Vagina (tissue), 2 donors: ENCODE results near the gene CALB2. TPM values are rescaled to one million over a fixed set of nuclear protein-coding genes. Genes with fewer than 3 reads are reported as not detected.

Experiments used
- DNase-seq, 2 donors: peaks; one replicate each; pipeline ENCODE4 v3.0.0-alpha.2; 2017; ENCODE audit errors: extremely low spot score in 2 of 2
- H3K27ac ChIP-seq: fragments of 200-600 bp; sonication (generic); one replicate; pipeline ENCODE4 v1.5.1; 2019
- H3K27me3 ChIP-seq: fragments of 200-600 bp; sonication (generic); one replicate; pipeline ENCODE4 v1.5.1; 2019
- H3K36me3 ChIP-seq, 2 donors: fragments of 200-600 bp; sonication (generic); one replicate each; pipeline ENCODE4 v1.5.1; 2017 to 2019
- H3K4me1 ChIP-seq: fragments of 200-600 bp; sonication (generic); one replicate; pipeline ENCODE4 v1.5.1; 2019
- H3K4me3 ChIP-seq, 2 donors: fragments of 200-600 bp; sonication (generic); 1 replicate in 1 of 2; 2 replicates in 1 of 2; pipeline ENCODE4 v1.5.1; 2016 to 2019
- H3K9me3 ChIP-seq: fragments of 200-600 bp; sonication (generic); one replicate; pipeline ENCODE4 v1.5.1; 2019
- CTCF ChIP-seq, 3 experiments: fragments of 450-650 bp in 2 of 3; fragments of 200-600 bp in 1 of 3; sonication (generic) in 1 of 3; IDR thresholded peaks; one replicate each; pipeline ENCODE4 v1.5.1; 2017 to 2019; ENCODE audit warnings: antibody characterized with exemption in 3 of 3, mild to moderate bottlenecking in 2 of 3, moderate library complexity in 2 of 3
- POLR2A ChIP-seq, 2 donors: fragments of 450-650 bp; IDR thresholded peaks; one replicate each; pipeline ENCODE4 v1.6.1; 2017; ENCODE audit warnings: antibody characterized with exemption in 2 of 2, mild to moderate bottlenecking in 2 of 2, moderate library complexity in 2 of 2
- POLR2AphosphoS5 ChIP-seq, 2 donors: sonication (generic); formaldehyde crosslinking; IDR thresholded peaks; one replicate each; pipeline ENCODE4 v1.9.0; 2017; ENCODE audit warnings: antibody characterized with exemption in 2 of 2, mild to moderate bottlenecking in 2 of 2, low read depth in 1 of 2; ENCODE audit not compliant: insufficient read depth in 1 of 2
- intact Hi-C: fragments of 100-400 bp; cut with DNase I; formaldehyde crosslinking; loops from one replicate; pipeline ENCODE4 v1.15.1; 2023
- total RNA-seq: library from RNA; depleted of rRNA; stranded (reverse); fragments of >200 nt; gene quantifications from one replicate; pipeline ENCODE4 v1.2.3, GENCODE V29; 2016

CALB2 gene
- total RNA-seq, 1 donor from 2014 or later, result 3.9 TPM

DNA sequence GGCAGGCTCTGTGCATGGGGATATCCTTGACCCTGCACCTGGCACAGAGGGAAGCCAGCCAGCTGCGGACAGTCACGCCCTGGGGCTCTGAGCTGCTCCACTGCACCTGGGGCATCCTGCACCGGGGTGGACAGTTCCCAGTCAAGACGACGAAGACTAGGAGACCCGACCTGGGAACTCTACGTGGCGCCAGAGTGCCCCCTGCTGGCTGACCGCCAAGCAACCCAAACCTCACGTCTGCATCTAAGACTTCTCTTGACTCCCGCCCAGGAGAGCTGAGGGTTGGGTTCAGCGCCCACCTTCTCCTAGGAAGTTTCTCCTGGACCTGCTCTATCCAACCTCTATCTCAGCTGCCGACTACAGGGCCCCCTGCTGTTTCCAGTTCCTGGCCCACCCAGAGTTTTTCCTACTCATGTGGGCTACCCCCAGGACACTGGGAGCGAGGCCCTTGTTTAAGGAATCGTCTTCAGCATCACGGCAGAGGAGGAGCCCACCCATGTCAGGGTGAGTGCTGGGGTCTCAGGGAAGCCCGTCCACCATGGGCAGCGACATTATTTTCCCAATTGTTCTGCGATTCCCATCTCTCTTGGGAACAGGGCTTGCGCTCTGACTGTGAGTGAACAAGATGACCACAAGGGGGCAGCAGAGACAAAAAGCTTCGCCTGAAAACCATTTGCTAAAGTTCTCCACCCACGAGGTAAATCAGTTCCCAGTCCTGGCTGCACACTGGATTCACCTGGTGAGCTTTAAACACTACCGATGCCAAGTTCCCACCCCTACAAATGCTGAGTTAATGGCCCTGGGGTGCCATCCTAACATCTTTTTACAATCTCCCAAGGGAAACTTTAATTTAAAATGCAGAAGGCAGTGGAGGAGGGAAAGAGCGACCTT is 54.0 kb downstream of the CALB2 start:
- no peak overlapping the region for H3K4me3 ChIP-seq
- no peak overlapping the region for H3K27ac ChIP-seq
- H3K36me3 ChIP-seq, result no peaks in the 10 kb centered on the region
- H3K9me3 ChIP-seq, result no peaks in the 10 kb centered on the region
- H3K27me3 ChIP-seq, result no peaks in the 10 kb centered on the region
- peaks cover 8% of the 10 kb centered on the region for H3K4me1 ChIP-seq
- TF ChIP-seq POLR2AphosphoS5 (IDR thresholded peaks at IDR 0.05; ENCODE audit: insufficient read depth in 1 of 2, low read depth in 1 of 2), result no peak
- no peak for TF ChIP-seq POLR2A (IDR thresholded peaks at IDR 0.05)
- TF ChIP-seq CTCF (IDR thresholded peaks at IDR 0.05), result peak; percentile 65 to 84 (median 79)
- no peak for DNase-seq
- intact Hi-C loops, result loop anchor here (2.0 kb wide), 1 partner anchor 86 kb away; no protein-coding TSS in a partner anchor

DNA sequence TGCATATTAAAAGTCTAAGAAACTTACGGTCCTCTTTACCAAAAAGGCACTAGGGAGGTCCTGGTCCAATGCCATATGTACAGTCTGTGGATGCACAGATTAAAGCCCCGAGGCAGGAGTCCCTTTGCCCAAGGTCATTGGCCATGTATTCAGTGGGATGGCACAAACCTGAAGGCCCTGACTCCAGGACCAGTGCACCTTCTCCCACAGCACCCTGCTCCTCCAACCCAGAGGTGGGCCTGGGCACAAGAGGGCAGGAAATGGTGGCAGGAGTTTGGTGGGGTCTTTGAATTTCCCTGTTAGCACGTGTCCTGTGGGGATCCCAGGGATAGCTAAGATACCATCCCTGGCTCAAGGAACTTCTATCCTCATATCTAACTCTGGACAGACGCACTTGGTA is 54.8 kb downstream of the CALB2 start:
- H3K36me3 ChIP-seq, result no peaks in the 10 kb centered on the region
- H3K27me3 ChIP-seq, result no peaks in the 10 kb centered on the region
- no peak for DNase-seq
- no peak overlapping the region for H3K4me3 ChIP-seq
- intact Hi-C loops, result loop anchor here (2.0 kb wide), 1 partner anchor 85 kb away; no protein-coding TSS in a partner anchor
- H3K9me3 ChIP-seq, result no peaks in the 10 kb centered on the region
- no peak overlapping the region for H3K27ac ChIP-seq
- no peak for TF ChIP-seq CTCF (IDR thresholded peaks at IDR 0.05)
- no peak for TF ChIP-seq POLR2A (IDR thresholded peaks at IDR 0.05)
- no peak for TF ChIP-seq POLR2AphosphoS5 (IDR thresholded peaks at IDR 0.05; ENCODE audit: insufficient read depth in 1 of 2, low read depth in 1 of 2)
- peaks cover 8% of the 10 kb centered on the region for H3K4me1 ChIP-seq

- Histone ChIP-seq H3K4me1 (peaks cover 8% of the 10 kb centered on the region), H3K27me3 (no peaks in the 10 kb centered on the region), H3K4me3 (no peak overlapping the region), H3K27ac (no peak overlapping the region), H3K36me3 (no peaks in the 10 kb centered on the region), H3K9me3 (no peaks in the 10 kb centered on the region)
- TF ChIP-seq CTCF (IDR thresholded peaks at IDR 0.05) (no peak), POLR2AphosphoS5 (IDR thresholded peaks at IDR 0.05; ENCODE audit: insufficient read depth in 1 of 2, low read depth in 1 of 2) (no peak), POLR2A (IDR thresholded peaks at IDR 0.05) (no peak)
- intact Hi-C loops, result no loop called here
- no peak for DNase-seq
Measured at GRCh38 chr16:71414038-71414437, 55.5 kb downstream of the CALB2 start.

GRCh38 chr16:71421911-71422310 is 63.4 kb downstream of the CALB2 start:
- Histone ChIP-seq H3K9me3 (no peaks in the 10 kb centered on the region), H3K4me3 (no peak overlapping the region), H3K4me1 (no peaks in the 10 kb centered on the region), H3K36me3 (no peaks in the 10 kb centered on the region), H3K27me3 (peaks cover 4% of the 10 kb centered on the region), H3K27ac (no peak overlapping the region)
- DNase-seq, result no peak
- no peak for TF ChIP-seq CTCF (IDR thresholded peaks at IDR 0.05)
- intact Hi-C loops, result no loop called here

DNA sequence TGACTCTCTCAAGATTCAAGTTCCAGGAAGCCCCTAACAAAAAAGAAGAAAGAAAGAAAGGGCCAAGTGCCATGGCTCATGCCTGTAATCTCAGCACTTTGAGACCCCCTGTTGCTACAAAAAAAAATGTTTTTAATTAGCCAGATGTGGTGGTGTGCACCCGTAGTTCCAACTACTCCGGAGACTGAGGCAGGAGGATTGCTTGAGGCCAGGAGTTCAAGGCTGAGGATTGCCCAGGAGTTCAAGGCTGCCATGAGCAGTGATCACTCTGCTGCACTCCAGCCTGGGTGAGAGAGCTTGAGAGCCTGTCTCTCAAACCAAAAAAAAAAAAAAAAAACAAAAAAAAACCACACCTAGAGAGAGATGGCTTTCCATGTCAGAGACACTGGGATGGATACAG is 64.5 kb downstream of the CALB2 start:
- H3K4me1 ChIP-seq, result no peaks in the 10 kb centered on the region
- no peak overlapping the region for H3K4me3 ChIP-seq
- H3K9me3 ChIP-seq, result no peaks in the 10 kb centered on the region
- no peak for DNase-seq
- intact Hi-C loops, result no loop called here
- H3K27ac ChIP-seq, result no peak overlapping the region
- no peak for TF ChIP-seq CTCF (IDR thresholded peaks at IDR 0.05)
- TF ChIP-seq POLR2A (IDR thresholded peaks at IDR 0.05), result no peak
- TF ChIP-seq POLR2AphosphoS5 (IDR thresholded peaks at IDR 0.05; ENCODE audit: insufficient read depth in 1 of 2, low read depth in 1 of 2), result no peak
- peaks cover 4% of the 10 kb centered on the region for H3K27me3 ChIP-seq
- H3K36me3 ChIP-seq, result no peaks in the 10 kb centered on the region
